ENCODE data around the gene MYO3A.

DNA sequence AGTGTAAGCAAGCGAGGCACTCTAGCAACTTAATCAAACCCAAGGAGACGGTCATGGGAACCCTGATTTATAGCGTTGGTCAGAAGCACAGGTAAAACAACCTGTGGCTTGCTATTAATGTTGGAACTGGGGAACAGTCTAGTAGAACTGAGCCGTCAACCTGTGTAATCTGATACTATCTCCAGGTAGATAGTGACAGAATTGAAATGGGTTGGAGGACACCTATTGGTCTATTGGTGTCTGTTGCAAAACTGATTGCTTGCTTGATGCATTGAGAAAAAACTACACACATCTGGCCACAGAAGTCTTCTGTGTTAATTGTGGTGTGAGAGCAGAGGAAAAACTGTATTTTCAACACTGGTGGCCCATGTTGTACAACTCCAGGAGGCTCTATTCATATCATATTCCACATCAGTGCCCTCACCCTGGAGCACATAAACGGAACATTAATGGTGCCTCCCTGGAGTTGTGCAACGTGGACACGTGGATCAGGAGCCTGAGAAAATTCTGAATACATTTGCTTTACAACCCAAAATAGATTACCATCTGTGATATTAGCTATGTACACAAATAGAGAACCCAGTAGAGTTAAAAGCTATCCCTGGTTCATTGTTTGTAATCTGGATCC, 112.2 kb downstream of the MYO3A start:
- TF ChIP-seq, protein P1, sequence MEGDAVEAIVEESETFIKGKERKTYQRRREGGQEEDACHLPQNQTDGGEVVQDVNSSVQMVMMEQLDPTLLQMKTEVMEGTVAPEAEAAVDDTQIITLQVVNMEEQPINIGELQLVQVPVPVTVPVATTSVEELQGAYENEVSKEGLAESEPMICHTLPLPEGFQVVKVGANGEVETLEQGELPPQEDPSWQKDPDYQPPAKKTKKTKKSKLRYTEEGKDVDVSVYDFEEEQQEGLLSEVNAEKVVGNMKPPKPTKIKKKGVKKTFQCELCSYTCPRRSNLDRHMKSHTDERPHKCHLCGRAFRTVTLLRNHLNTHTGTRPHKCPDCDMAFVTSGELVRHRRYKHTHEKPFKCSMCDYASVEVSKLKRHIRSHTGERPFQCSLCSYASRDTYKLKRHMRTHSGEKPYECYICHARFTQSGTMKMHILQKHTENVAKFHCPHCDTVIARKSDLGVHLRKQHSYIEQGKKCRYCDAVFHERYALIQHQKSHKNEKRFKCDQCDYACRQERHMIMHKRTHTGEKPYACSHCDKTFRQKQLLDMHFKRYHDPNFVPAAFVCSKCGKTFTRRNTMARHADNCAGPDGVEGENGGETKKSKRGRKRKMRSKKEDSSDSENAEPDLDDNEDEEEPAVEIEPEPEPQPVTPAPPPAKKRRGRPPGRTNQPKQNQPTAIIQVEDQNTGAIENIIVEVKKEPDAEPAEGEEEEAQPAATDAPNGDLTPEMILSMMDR (IDR thresholded peaks at IDR 0.05), result no peak
- no peak for TF ChIP-seq POLR2A (IDR thresholded peaks at IDR 0.05)

Measured in esophagus squamous epithelium (tissue), 4 donors.